Testis (tissue), 3 donors: ENCODE data around the gene MMD2. TPM values are rescaled to one million over a fixed set of nuclear protein-coding genes. Genes with fewer than 3 reads are reported as not detected.
"Not testable (repeated sequence)": the region's sequence is repeated elsewhere in the genome, so short reads cannot be mapped to it uniquely, and the experiment has no call there.

Source experiments
- DNase-seq: peaks from one replicate; pipeline ENCODE4 v3.0.0-alpha.2; 2019
- H3K27ac ChIP-seq, 2 donors: fragments of 200-600 bp; sonication (generic); one replicate each; pipeline ENCODE4 v1.5.1; 2019
- H3K27me3 ChIP-seq: fragments of 200-600 bp; sonication (generic); one replicate; pipeline ENCODE4 v1.5.1; 2019
- H3K36me3 ChIP-seq: fragments of 200-600 bp; sonication (generic); one replicate; pipeline ENCODE4 v1.5.1; 2017; ENCODE audit warnings: low read depth; ENCODE audit errors: missing control alignments
- H3K4me1 ChIP-seq: fragments of 200-600 bp; sonication (generic); one replicate; pipeline ENCODE4 v1.5.1; 2019
- H3K4me3 ChIP-seq, 2 donors: fragments of 200-600 bp; sonication (generic); one replicate each; pipeline ENCODE4 v1.5.1; 2017 to 2019
- H3K9me3 ChIP-seq: fragments of 200-600 bp; sonication (generic); one replicate; pipeline ENCODE4 v1.5.1; 2017
- POLR2A ChIP-seq: fragments of 450-650 bp; IDR thresholded peaks from one replicate; pipeline ENCODE4 v1.6.1; 2017; ENCODE audit warnings: antibody characterized with exemption, mild to moderate bottlenecking, moderate library complexity
- WGBS, 2 donors: methylation state at CpG; one replicate each; pipeline ENCODE4 v1.1.5; 2018; 5-methylcytosine and 5-hydroxymethylcytosine counted together
- intact Hi-C: fragments of 100-400 bp; cut with DNase I; formaldehyde crosslinking; loops from one replicate; pipeline ENCODE4 v1.15.1; 2023; ENCODE audit warnings: low total_unique reads
- polyA plus RNA-seq: library from polyadenylated mRNA; stranded (reverse); fragments of 350-450 nt; fragmentation: Illumina TruSeq; extraction: RNeasy Lipid Tissue Mini Kit (QIAGEN cat#74804); gene quantifications from one replicate; pipeline ENCODE4 v1.2.3, GENCODE V29; 2014; ENCODE audit warnings: low read depth, low replicate concordance; ENCODE audit not compliant: insufficient read depth
- total RNA-seq, 2 donors: library from RNA; depleted of rRNA; stranded (reverse); fragments of >200 nt; gene quantifications; one replicate each; pipeline ENCODE4 v1.2.3, GENCODE V29; 2016
- TF ChIP-seq, protein P1 (sequence below), 3 experiments: fragments of 450-650 bp in 2 of 3; fragments of 200-600 bp in 1 of 3; sonication (generic) in 1 of 3; IDR thresholded peaks; one replicate each; pipeline ENCODE4 v1.5.1; 2016 to 2019; ENCODE audit warnings: antibody characterized with exemption in 3 of 3, mild to moderate bottlenecking in 2 of 3, moderate library complexity in 1 of 3

The MMD2 gene
- total and polyA plus RNA-seq, 3 donors from 2014 or later = 20.4 to 32.0 (median 21.6) TPM

DNA sequence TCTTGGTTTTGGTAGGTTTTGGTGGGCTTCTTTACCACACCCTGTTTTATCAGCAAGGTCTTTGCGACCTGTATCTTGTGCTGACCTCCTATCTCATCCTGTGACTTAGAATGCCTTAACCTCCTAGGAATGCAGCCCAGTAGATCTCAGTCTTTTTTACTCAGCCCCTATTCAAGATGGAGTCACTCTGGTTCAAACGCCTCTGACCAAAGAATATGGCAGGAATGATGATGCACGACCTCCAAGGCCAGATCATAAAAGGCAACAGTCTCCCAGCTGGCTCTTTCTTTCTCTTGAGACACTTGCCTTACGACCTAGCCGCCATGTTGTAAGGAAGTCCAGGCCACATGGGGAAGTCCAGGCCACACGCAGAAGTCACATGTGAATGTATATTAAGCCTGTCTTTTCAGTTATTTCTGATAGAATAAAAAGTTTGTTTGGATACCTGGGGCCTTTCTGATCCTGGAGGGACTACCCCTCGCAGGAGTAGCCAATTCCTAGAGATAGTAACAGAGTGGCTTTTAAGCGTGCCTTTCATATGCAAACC, 65.0 kb downstream of the MMD2 start:
- Histone ChIP-seq H3K9me3 (no peaks in the 10 kb centered on the region), H3K27ac (no peak overlapping the region), H3K4me1 (no peaks in the 10 kb centered on the region), H3K27me3 (no peaks in the 10 kb centered on the region), H3K36me3 (no peaks in the 10 kb centered on the region), H3K4me3 (no peak overlapping the region)
- intact Hi-C loops = no loop called here
- TF ChIP-seq POLR2A = no peak
- no peak for DNase-seq
- 83 to 84% methylated on average over 8 of the region's 8 CpGs for WGBS, 2 donors

DNA sequence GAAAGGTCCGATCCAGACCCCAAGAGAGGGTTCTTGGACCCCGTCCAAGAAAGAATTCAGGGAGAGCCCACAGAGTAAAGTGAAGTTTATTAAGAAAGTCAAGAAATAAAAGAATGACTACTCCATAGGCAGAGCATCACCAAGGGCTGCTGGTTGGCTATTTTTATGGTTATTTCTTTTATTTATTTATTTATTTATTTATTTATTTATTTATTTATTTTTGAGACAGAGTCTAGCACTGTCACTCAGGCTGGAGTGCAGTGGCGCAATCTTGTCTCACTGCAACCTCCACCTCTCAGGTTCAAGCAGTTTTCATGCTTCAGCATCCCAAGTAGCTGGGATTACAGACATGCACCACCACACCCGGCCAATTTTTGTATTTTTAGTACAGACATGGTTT, 65.8 kb downstream of the MMD2 start:
- H3K4me1 ChIP-seq, H3K4me3 ChIP-seq, H3K27ac ChIP-seq, H3K36me3 ChIP-seq, H3K9me3 ChIP-seq, H3K27me3 ChIP-seq, intact Hi-C loops, DNase-seq: not testable (repeated sequence)
- 85 to 87% methylated on average over 4 of the region's 4 CpGs for WGBS, 2 donors

DNA sequence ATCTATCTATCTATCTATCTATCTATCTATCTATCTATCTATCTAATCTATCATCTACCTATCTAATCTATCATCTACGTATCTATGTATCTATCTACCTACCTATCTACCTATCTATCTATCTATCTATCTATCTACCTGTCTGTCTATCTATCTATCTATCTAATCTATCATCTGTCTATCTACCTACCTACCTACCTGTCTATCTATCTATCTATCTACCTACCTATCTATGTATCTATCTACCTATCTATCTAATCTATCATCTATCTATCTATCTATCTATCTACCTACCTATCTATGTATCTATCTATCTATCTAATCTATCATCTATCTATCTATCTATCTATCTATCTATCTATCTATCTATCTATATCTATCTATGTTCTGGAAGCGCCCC, 67.5 kb downstream of the MMD2 start:
- H3K4me3 ChIP-seq, DNase-seq, H3K27ac ChIP-seq, H3K4me1 ChIP-seq, H3K9me3 ChIP-seq, intact Hi-C loops, H3K36me3 ChIP-seq, H3K27me3 ChIP-seq: not testable (repeated sequence)
- WGBS, 2 donors = 70 to 81% methylated on average over 2 of the region's 2 CpGs

DNA sequence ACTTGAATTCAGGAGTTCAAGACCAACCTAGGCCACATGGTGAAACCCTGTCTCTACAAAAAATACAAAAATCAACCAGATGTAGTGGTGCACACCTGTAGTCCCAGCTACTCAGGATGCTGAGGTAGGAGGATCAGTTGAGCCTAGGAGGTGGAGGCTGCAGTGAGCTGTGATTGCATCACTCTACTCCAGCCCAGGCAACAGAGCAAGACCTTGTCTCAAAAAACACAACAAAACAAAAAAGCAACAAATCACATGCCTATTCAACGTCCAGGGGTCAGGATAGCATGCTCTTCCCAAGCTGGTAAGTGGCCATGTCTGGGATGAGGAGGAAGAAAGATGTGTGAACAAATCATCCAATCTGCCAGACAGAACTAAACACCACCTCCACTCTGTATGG, 69.3 kb downstream of the MMD2 start:
- no peak overlapping the region for H3K4me3 ChIP-seq
- no peaks in the 10 kb centered on the region for H3K4me1 ChIP-seq
- H3K9me3 ChIP-seq = no peaks in the 10 kb centered on the region
- WGBS, 2 donors = 42 to 60% methylated on average over 1 of the region's 1 CpG
- no peaks in the 10 kb centered on the region for H3K27me3 ChIP-seq
- TF ChIP-seq, protein P1, sequence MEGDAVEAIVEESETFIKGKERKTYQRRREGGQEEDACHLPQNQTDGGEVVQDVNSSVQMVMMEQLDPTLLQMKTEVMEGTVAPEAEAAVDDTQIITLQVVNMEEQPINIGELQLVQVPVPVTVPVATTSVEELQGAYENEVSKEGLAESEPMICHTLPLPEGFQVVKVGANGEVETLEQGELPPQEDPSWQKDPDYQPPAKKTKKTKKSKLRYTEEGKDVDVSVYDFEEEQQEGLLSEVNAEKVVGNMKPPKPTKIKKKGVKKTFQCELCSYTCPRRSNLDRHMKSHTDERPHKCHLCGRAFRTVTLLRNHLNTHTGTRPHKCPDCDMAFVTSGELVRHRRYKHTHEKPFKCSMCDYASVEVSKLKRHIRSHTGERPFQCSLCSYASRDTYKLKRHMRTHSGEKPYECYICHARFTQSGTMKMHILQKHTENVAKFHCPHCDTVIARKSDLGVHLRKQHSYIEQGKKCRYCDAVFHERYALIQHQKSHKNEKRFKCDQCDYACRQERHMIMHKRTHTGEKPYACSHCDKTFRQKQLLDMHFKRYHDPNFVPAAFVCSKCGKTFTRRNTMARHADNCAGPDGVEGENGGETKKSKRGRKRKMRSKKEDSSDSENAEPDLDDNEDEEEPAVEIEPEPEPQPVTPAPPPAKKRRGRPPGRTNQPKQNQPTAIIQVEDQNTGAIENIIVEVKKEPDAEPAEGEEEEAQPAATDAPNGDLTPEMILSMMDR (IDR thresholded peaks at IDR 0.05) = no peak
- TF ChIP-seq POLR2A = no peak
- no peak for DNase-seq
- H3K36me3 ChIP-seq = no peaks in the 10 kb centered on the region
- no peak overlapping the region for H3K27ac ChIP-seq
- intact Hi-C loops = loop anchor here (10.0 kb wide), 1 partner anchor 85 kb away; no protein-coding TSS in a partner anchor

DNA sequence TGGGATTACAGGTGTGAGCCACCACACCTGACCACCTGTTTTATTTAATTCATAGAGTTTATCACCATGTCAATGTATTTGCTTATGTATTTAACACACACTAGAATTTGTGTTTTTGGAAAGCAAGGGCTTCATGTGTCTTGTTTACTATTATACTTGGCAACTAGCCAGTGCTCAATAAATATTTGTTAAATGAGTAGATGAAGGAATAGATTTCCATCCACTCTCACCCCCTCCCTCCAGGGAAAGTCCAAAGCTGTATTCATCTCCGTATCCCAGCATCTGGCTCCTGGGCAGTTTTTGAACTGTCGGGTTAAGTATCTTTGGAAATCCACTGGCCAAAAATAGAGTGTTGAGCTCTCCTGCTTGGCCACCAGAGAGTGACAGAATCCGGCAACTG, 70.8 kb downstream of the MMD2 start:
- H3K4me3 ChIP-seq = no peak overlapping the region
- H3K27ac ChIP-seq = no peak overlapping the region
- no peaks in the 10 kb centered on the region for H3K9me3 ChIP-seq
- no peaks in the 10 kb centered on the region for H3K36me3 ChIP-seq
- TF ChIP-seq POLR2A = no peak
- TF ChIP-seq, protein P1 (IDR thresholded peaks at IDR 0.05) = no peak
- intact Hi-C loops = loop anchor here (10.0 kb wide), 1 partner anchor 83 kb away; no protein-coding TSS in a partner anchor
- H3K4me1 ChIP-seq = no peaks in the 10 kb centered on the region
- 72 to 77% methylated on average over 3 of the region's 3 CpGs for WGBS, 2 donors
- no peak for DNase-seq
- H3K27me3 ChIP-seq = no peaks in the 10 kb centered on the region

DNA sequence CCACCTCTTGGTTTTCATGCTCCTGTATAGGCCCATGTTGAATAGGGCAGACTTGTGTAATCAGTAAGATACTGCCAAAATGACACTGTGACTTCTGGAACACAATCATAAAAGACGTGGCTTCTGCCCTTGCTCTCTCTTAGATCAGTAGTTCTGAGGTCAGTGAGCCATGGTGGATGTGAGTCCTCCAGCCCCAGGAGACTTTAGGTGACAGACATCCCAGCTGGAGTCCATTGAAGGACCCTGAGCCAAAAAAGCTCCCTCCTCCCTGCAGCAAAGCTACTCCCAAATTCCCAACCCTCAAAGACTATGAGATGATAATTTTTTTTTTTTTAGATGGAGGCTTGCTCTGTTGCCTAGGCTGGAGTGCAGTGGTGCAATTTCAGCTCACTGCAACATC, 72.3 kb downstream of the MMD2 start:
- Histone ChIP-seq H3K27me3 (no peaks in the 10 kb centered on the region), H3K9me3 (no peaks in the 10 kb centered on the region), H3K36me3 (no peaks in the 10 kb centered on the region), H3K4me1 (peaks cover 9% of the 10 kb centered on the region), H3K4me3 (no peak overlapping the region), H3K27ac (no peak overlapping the region)
- no peak for TF ChIP-seq POLR2A
- TF ChIP-seq, protein P1 (IDR thresholded peaks at IDR 0.05) = no peak
- no peak for DNase-seq
- 78 to 82% methylated on average over 1 of the region's 1 CpG for WGBS, 2 donors
- intact Hi-C loops = loop anchor here (10.0 kb wide), 1 partner anchor 82 kb away; no protein-coding TSS in a partner anchor
